K562 (cell line): ENCODE measurements around the gene ADAP2. TPM values are rescaled to one million over a fixed set of nuclear protein-coding genes. Genes with fewer than 3 reads are reported as not detected.

ENCODE experiments used
- ATAC-seq: fragments of 200-7000 bp; cut with Tn5 transposase; 3 replicates; pipeline ENCODE4 v1.9.1; 2020; ENCODE audit warnings: moderate library complexity
- BruUV-seq: library from RNA; stranded (reverse); fragments of 400-500 nt; replicated peaks from 2 replicates; lab custom pipeline; 2021; lab: Mats Ljungman, UMichigan
- CTCF ChIA-PET: fragments of 300-600 bp; formaldehyde crosslinking; extraction: SDS; loops from one replicate; lab custom pipeline; 2021; ENCODE audit warnings: low intra/inter-chr PET ratio; lab: Yijun Ruan, JAX
- POLR2A ChIA-PET: fragments of 300-600, 350-650 bp; sonication (Branson Sonifier 250); formaldehyde crosslinking; extraction: SDS; loops from one replicate; lab custom pipeline; 2021; ENCODE audit warnings: antibody characterized with exemption, inconsistent platforms; lab: Yijun Ruan, JAX
- DNase-seq, 4 experiments: peaks; one replicate each; pipeline versions ENCODE4 v3.0.0 to v3.0.0-alpha.2; 2011 to 2018; ENCODE audit warnings: low spot score in 3 of 4, mixed read lengths in 3 of 4; ENCODE audit errors: extremely low read depth in 1 of 4
- FAIRE-seq: peaks from 2 replicates; lab custom pipeline; 2011; peaks lifted over from hg19 to GRCh38; lab: Jason Lieb, UNC
- H2AFZ ChIP-seq: 2 replicates; pipeline ENCODE4 v1.6.0; 2011; ENCODE audit warnings: low read depth, low read length, control low read depth, inconsistent platforms
- H3K27ac ChIP-seq: fragments of 200-600 bp; 3 replicates; pipeline ENCODE4 v1.8.0; 2011; ENCODE audit warnings: low read depth, mild to moderate bottlenecking, control low read depth, inconsistent platforms, low read length, moderate library complexity, mixed read lengths; ENCODE audit errors: extremely low read depth
- H3K27me3 ChIP-seq, 2 experiments: fragments of 300-600 bp in 1 of 2; 2 replicates in 1 of 2; 3 replicates in 1 of 2; pipeline versions ENCODE4 v1.6.0 to v1.8.0; 2011; ENCODE audit warnings: inconsistent platforms in 2 of 2, low read length in 2 of 2, mild to moderate bottlenecking in 1 of 2, mixed read lengths in 1 of 2, moderate library complexity in 1 of 2; ENCODE audit not compliant: control insufficient read depth in 2 of 2, insufficient read depth in 2 of 2
- H3K36me3 ChIP-seq: fragments of 300-600 bp; 3 replicates; pipeline ENCODE4 v1.8.0; 2011; ENCODE audit warnings: mild to moderate bottlenecking, low read length, inconsistent platforms; ENCODE audit not compliant: control insufficient read depth, insufficient read depth
- H3K4me1 ChIP-seq, 2 experiments: fragments of 200-600 bp in 1 of 2; replicated peaks in 1 of 2; 2 replicates in 1 of 2; 3 replicates in 1 of 2; pipeline versions ENCODE4 v1.5.1 to v1.8.0; 2011; ENCODE audit warnings: inconsistent platforms in 2 of 2, low read length in 2 of 2, mild to moderate bottlenecking in 1 of 2, mixed read lengths in 1 of 2, moderate library complexity in 1 of 2; ENCODE audit not compliant: control insufficient read depth in 2 of 2, insufficient read depth in 2 of 2
- H3K4me2 ChIP-seq: 2 replicates; pipeline ENCODE4 v1.6.1; 2011; ENCODE audit warnings: low read length, control low read depth, inconsistent platforms, mixed read lengths; ENCODE audit not compliant: insufficient read depth
- H3K4me3 ChIP-seq: fragments of 200-600 bp; sonication (generic), shearing (Covaris generic); 2 replicates; pipeline ENCODE4 v1.5.1; 2016; ENCODE audit warnings: control low read depth, inconsistent platforms
- H3K79me2 ChIP-seq: fragments of 200-600 bp; 3 replicates; pipeline ENCODE4 v1.8.0; 2011; ENCODE audit warnings: low read length, inconsistent platforms; ENCODE audit not compliant: control insufficient read depth, insufficient read depth
- H3K9ac ChIP-seq, 2 experiments: 2 replicates each; pipeline versions ENCODE4 v1.6.0 to v1.6.1; 2011; ENCODE audit warnings: low read depth in 2 of 2, low read length in 2 of 2, control low read depth in 1 of 2, inconsistent platforms in 1 of 2, mild to moderate bottlenecking in 1 of 2, mixed read lengths in 1 of 2; ENCODE audit not compliant: insufficient read depth in 1 of 2
- H3K9me1 ChIP-seq: one replicate; pipeline ENCODE4 v1.6.0; 2011; ENCODE audit warnings: inconsistent platforms, mild to moderate bottlenecking, low read length, moderate library complexity; ENCODE audit not compliant: control insufficient read depth, insufficient read depth
- H3K9me3 ChIP-seq: replicated peaks from 2 replicates; pipeline ENCODE4 v1.5.1; 2011; ENCODE audit warnings: low read depth, low read length, inconsistent platforms; ENCODE audit not compliant: control insufficient read depth, insufficient read depth
- H4K20me1 ChIP-seq: replicated peaks from 2 replicates; pipeline ENCODE4 v1.6.1; 2011; ENCODE audit warnings: low read length, inconsistent platforms, mixed read lengths; ENCODE audit not compliant: control insufficient read depth, insufficient read depth
- EGR1 ChIP-seq: fragments of 450-650 bp; conservative IDR thresholded peaks from 2 replicates; pipeline ENCODE4 v1.6.1; 2017; ENCODE audit warnings: mild to moderate bottlenecking
- FOXA3 ChIP-seq, 2 experiments: fragments of 450-650 bp in 1 of 2; sonication (generic) in 1 of 2; formaldehyde crosslinking; IDR thresholded peaks in 1 of 2; conservative IDR thresholded peaks in 1 of 2; 2 replicates each; pipeline versions ENCODE4 v1.4.0 to v1.8.0; 2020 to 2022; ENCODE audit warnings: mild to moderate bottlenecking in 2 of 2, missing genetic modification reagents in 1 of 2
- FOXM1 ChIP-seq, 2 experiments: fragments of 450-650 bp in 1 of 2; sonication (generic) in 1 of 2; formaldehyde crosslinking in 1 of 2; IDR thresholded peaks; 2 replicates each; pipeline versions ENCODE4 v1.6.1 to v1.9.0; 2017 to 2022; ENCODE audit warnings: low read depth in 2 of 2, mild to moderate bottlenecking in 2 of 2, missing genetic modification reagents in 1 of 2, moderate library complexity in 1 of 2
- SPI1 ChIP-seq: IDR thresholded peaks from 2 replicates; pipeline ENCODE4 v1.6.1; 2011; ENCODE audit warnings: low read depth, low read length, control low read depth, borderline replicate concordance
- TOE1 ChIP-seq, 2 experiments: fragments of 450-650 bp in 1 of 2; sonication (generic) in 1 of 2; formaldehyde crosslinking in 1 of 2; IDR thresholded peaks; 2 replicates each; pipeline versions ENCODE4 v1.7.1 to v1.8.0; 2016 to 2022; ENCODE audit warnings: borderline replicate concordance in 2 of 2, mild to moderate bottlenecking in 2 of 2, antibody characterized with exemption in 1 of 2, inconsistent platforms in 1 of 2, low read depth in 1 of 2, missing genetic modification reagents in 1 of 2, moderate library complexity in 1 of 2
- ZBTB49 ChIP-seq: sonication (generic); formaldehyde crosslinking; IDR thresholded peaks from 2 replicates; pipeline ENCODE4 v1.8.0; 2022; ENCODE audit warnings: missing genetic modification reagents, mild to moderate bottlenecking, borderline replicate concordance
- ZNF583 ChIP-seq: fragments of 250-450 bp; sonication (Bioruptor Pico); IDR thresholded peaks from 2 replicates; pipeline ENCODE4 v1.4.0; 2020
- ZNF584 ChIP-seq: fragments of 200-800 bp; sonication (Bioruptor generic); IDR thresholded peaks from 2 replicates; pipeline ENCODE4 v1.6.1; 2016; ENCODE audit warnings: low read depth, mild to moderate bottlenecking, missing genetic modification characterization, missing compliant biosample characterization
- ZNF77 ChIP-seq: fragments of 250-450 bp; sonication (Bioruptor Pico); IDR thresholded peaks from 2 replicates; pipeline ENCODE4 v1.5.0; 2020
- WGBS: fragments of 100-300 bp; shearing (Covaris generic); methylation state at CpG from one replicate; pipeline ENCODE4 v1.1.6; 2016; ENCODE audit warnings: low coverage, mixed read lengths; ENCODE audit not compliant: insufficient coverage; ENCODE audit errors: missing lambda C conversion rate; 5-methylcytosine and 5-hydroxymethylcytosine counted together
- in situ Hi-C: fragments of 300-500 bp; cut with MboI; formaldehyde crosslinking; loops from 4 replicates; pipeline ENCODE4 v1.15.0; 2018; ENCODE audit warnings: inconsistent platforms, mixed read lengths
- intact Hi-C: fragments of 100-400 bp; cut with micrococcal nuclease; formaldehyde crosslinking; loops from 2 replicates; pipeline ENCODE4 v1.14.2; 2022
- polyA plus RNA-seq, 8 experiments: library from polyadenylated mRNA; depleted of rRNA in 4 of 8; stranded (reverse) in 5 of 8; unstranded in 3 of 8; fragments of >200 nt; fragmentation: Nextera tagmentation in 2 of 8; fragmentation: Illumina TruSeq in 1 of 8; extraction: Ambion mirVana in 2 of 8; extraction: Trizol in 1 of 8; gene quantifications; 2 replicates each; pipeline versions ENCODE4 v1.2.1 to v1.2.3, GENCODE V29; 2011 to 2014; ENCODE audit warnings: inconsistent platforms in 1 of 8, missing spikeins in 1 of 8
- total RNA-seq, 7 experiments: library from RNA; depleted of rRNA in 6 of 7; stranded (reverse); fragments of >200 nt in 6 of 7; fragmentation: Illumina TruSeq in 2 of 7; extraction: Trizol in 2 of 7; gene quantifications; 2 replicates each; pipeline versions ENCODE4 v1.2.1 to v1.2.3, GENCODE V29; 2011 to 2021; ENCODE audit warnings: low replicate concordance in 1 of 7

The ADAP2 gene
- total and polyA plus RNA-seq, 9 of the 15 experiments (the other 6 are each of a cell fraction or from before 2014, with no cell fraction given) = 0.06 to 0.73 (median 0.23) TPM; not detected in 5

- TF ChIP-seq ZNF77 (CRISPR knock-in tag) = no peak
- TF ChIP-seq TOE1 (IDR thresholded peaks at IDR 0.05; ENCODE audit: borderline replicate concordance) = peak; percentile 78; the same call in 1 of the 2 replicates
- no peak for TF ChIP-seq TOE1 (CRISPR knock-in tag; IDR thresholded peaks at IDR 0.05; ENCODE audit: borderline replicate concordance, low read depth)
- 0 out of 2 replicates have a peak, but pooled peaks have one; percentile 40 for TF ChIP-seq FOXM1 (IDR thresholded peaks at IDR 0.05; ENCODE audit: low read depth)
- TF ChIP-seq FOXM1 (CRISPR knock-in tag; IDR thresholded peaks at IDR 0.05; ENCODE audit: low read depth) = 0 out of 2 replicates have a peak, but pooled peaks have one; percentile 37
- no peak for TF ChIP-seq ZNF583 (CRISPR knock-in tag)
- TF ChIP-seq ZNF584 (CRISPR knock-in tag) = no peak; the same call in 1 of the 2 replicates
- TF ChIP-seq FOXA3 (CRISPR knock-in tag; conservative IDR thresholded peaks at IDR 0.05 in 1 of 2, IDR thresholded peaks at IDR 0.05 in 1 of 2) = no peak
- peak; percentile 3; the same call in 1 of the 2 replicates for TF ChIP-seq EGR1
These were observed 15.4 kb upstream of the ADAP2 start, which contains the start of gene TEFM (continued) for GRCh38 chr17:30906101-30906911.

- H3K9ac ChIP-seq = no peak overlapping the region
- H3K79me2 ChIP-seq = peaks cover 25% of the 10 kb centered on the region
- H4K20me1 ChIP-seq = no peaks in the 10 kb centered on the region
- H3K4me1 ChIP-seq = peaks cover 3 to 4% of the 10 kb centered on the region in 2 experiments; a peak in 3 of 5 replicates
- H3K9me3 ChIP-seq = no peaks in the 10 kb centered on the region
- POLR2A ChIA-PET = no interaction called here
- CTCF ChIA-PET = no interaction called here
- WGBS = 19% methylated on average over 3 of the region's 3 CpGs
- no peaks in the 10 kb centered on the region for H3K9me1 ChIP-seq
- no peak for ATAC-seq
- peaks cover 6% of the 10 kb centered on the region; the same call in 1 of the 3 replicates for H3K36me3 ChIP-seq
- no peak overlapping the region for H2AFZ ChIP-seq
- TF ChIP-seq ZBTB49 (no peak), SPI1 (peak; percentile 27; the same call in 1 of the 2 replicates)
- H3K4me2 ChIP-seq = no peak overlapping the region
- intact Hi-C loops (no loop called here), in situ Hi-C loops (no loop called here)
- H3K27ac ChIP-seq = no peak overlapping the region
- BruUV-seq = no TSS peak
- no peak for FAIRE-seq
- H3K27me3 ChIP-seq = no peaks in the 10 kb centered on the region
- no peak for DNase-seq
- H3K4me3 ChIP-seq = no peak overlapping the region
These were observed 12.9 kb upstream of the ADAP2 start for GRCh38 chr17:30908717-30909420.
